ENCODE data around the gene PLEKHM3.

The PLEKHM3 gene

DNA sequence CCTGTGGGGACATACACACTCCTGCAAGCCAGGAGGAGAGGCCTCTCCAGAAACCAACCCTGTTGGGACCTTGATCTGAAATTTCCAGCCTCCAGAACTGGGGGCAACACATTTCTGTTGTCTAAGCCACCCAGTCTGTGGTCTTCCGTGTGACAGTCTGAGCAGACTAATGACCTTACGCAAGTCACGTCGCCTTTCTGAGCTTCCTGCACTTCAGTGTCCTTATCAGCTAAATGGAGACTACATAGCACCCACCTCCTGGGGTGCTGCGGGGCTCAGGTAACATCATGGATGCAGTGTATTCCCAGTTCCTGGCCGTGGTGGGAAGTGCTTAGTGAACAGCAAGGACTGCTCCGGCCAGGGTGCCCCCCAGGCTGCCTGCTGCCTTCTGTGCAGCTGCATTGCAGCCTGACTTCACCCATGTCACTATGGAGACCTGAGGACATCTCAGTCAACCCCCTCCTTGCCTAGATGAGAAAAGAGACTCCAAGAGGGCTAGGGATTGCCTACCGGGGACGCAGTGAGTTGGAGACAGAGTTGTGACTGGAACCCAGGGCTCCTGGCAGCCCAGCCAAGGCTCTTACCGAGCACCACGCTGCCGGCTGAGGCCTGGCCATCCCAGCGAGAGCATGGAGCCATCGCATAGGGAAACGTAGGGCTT is 194.4 kb downstream of the PLEKHM3 start:
- in situ Hi-C loops (cut with HindIII; ENCODE audit: low pct_ligation_motif_present, low sequenced_read_pairs): no loop called here
- H3K36me3 ChIP-seq (replicated peaks): no peaks in the 10 kb centered on the region
- H3K4me3 ChIP-seq (ENCODE audit: low read depth, low read length): no peak overlapping the region
- H3K27me3 ChIP-seq (replicated peaks): no peaks in the 10 kb centered on the region
- TF ChIP-seq, protein P1, sequence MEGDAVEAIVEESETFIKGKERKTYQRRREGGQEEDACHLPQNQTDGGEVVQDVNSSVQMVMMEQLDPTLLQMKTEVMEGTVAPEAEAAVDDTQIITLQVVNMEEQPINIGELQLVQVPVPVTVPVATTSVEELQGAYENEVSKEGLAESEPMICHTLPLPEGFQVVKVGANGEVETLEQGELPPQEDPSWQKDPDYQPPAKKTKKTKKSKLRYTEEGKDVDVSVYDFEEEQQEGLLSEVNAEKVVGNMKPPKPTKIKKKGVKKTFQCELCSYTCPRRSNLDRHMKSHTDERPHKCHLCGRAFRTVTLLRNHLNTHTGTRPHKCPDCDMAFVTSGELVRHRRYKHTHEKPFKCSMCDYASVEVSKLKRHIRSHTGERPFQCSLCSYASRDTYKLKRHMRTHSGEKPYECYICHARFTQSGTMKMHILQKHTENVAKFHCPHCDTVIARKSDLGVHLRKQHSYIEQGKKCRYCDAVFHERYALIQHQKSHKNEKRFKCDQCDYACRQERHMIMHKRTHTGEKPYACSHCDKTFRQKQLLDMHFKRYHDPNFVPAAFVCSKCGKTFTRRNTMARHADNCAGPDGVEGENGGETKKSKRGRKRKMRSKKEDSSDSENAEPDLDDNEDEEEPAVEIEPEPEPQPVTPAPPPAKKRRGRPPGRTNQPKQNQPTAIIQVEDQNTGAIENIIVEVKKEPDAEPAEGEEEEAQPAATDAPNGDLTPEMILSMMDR (IDR thresholded peaks at IDR 0.05; ENCODE audit: low read depth, low read length, missing control alignments): no peak
- no peak for DNase-seq
- H3K27ac ChIP-seq: no peak overlapping the region

DNA sequence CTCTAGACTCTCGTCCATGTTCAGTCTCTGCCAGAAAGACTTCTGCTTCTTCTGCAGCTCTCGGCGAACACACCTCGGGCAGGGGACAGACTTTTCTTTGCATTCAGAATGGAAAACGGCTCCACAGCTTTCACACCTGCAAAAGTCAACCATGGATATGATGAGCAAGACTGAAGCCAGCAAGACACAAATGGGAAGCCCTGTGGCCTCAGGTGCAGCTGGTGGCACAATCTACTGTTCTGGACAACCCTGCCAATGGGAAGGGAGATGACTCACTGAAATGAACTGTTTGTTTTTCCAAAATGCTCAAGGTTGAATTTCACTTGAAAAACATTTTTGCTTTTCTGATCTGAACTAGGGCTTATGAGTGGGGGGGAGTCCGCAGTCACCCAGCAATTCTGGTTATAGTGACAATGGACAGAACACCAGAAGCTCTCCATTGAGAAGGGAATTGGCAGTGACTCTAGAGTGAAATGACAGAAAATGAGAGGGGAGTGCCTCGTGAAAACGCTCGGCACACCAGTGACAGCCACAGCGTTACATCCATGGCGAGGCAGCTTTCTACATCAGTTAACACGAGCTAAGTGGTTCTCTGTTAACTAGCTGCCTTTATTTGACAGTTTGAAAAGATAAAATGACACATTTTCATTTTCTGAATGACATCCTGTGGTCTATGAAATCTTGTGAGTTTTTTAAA is 196.8 kb downstream of the PLEKHM3 start:
- no peaks in the 10 kb centered on the region for H3K27me3 ChIP-seq (replicated peaks)
- in situ Hi-C loops (cut with HindIII; ENCODE audit: low pct_ligation_motif_present, low sequenced_read_pairs): no loop called here
- no peak overlapping the region for H3K4me3 ChIP-seq (ENCODE audit: low read depth, low read length)
- no peaks in the 10 kb centered on the region for H3K36me3 ChIP-seq (replicated peaks)
- no peak for DNase-seq
- TF ChIP-seq, protein P1 (IDR thresholded peaks at IDR 0.05; ENCODE audit: low read depth, low read length, missing control alignments): no peak
- H3K27ac ChIP-seq: no peak overlapping the region

DNA sequence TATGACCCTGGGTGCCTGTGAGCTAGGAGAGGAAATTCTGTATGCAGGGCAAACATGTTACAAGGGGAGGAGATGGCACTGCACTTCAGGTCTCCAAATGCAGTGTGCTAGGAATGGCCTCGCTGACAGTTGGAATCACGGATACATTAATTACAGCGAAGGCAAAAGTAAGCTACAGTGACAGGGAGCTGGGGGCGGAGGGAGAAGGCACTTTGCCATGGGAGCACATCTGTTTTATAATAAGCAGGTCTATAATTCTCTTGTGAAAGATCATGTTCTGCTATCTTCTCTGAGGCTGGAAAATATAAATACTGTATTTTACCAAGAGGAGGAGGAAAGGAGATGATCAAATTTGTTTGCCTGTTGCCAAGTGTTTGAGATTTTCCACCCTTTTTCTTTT is 199.3 kb downstream of the PLEKHM3 start:
- H3K36me3 ChIP-seq (replicated peaks): no peaks in the 10 kb centered on the region
- DNase-seq: no peak
- TF ChIP-seq, protein P1 (IDR thresholded peaks at IDR 0.05; ENCODE audit: low read depth, low read length, missing control alignments): no peak
- in situ Hi-C loops (cut with HindIII; ENCODE audit: low pct_ligation_motif_present, low sequenced_read_pairs): no loop called here
- no peak overlapping the region for H3K4me3 ChIP-seq (ENCODE audit: low read depth, low read length)
- H3K27me3 ChIP-seq (replicated peaks): no peaks in the 10 kb centered on the region
- no peak overlapping the region for H3K27ac ChIP-seq

DNA sequence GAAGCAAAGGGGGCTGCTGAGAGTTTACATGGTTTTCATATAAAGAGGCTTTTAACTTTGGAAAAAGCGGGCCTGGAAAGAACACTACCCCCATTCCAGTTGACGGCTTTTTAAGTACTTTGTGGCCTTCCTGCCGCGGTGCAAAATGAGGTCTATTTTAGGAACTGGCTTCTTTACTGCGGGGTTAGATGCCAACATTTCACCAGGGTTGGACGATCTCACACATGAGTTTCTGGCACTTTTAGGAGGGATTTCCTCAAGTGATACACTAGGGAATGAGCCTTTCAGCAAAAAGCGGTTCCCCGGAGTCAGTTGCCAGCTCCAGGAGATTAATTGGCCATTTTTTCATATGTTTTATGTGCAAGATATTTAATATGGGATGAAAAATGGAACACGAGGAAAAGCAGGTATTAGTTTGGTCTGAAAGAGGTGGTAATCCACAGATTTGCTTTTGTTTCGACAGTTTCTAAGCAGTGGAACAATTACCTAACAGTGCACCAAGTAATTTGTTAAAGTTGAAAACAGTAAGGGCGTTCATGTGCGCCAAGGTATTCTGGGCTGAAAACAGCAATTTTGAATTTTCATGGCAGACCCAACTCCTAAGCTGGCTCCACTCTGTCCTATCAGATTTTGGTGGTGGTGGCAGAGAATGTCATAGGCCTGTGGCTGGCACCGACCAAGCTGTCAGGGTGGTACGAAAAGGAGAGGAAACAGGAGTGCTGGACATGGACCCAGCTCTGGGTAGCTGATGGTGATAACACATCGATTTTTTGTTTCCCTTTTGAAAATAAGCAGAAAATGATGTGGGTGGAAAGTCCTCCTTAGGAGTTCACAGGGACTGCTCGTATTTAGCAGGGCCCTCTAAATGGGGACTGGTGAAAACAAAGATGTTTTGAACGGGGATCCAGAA is 200.0 kb downstream of the PLEKHM3 start:
- DNase-seq: no peak
- Histone ChIP-seq H3K27me3 (replicated peaks) (no peaks in the 10 kb centered on the region), H3K36me3 (replicated peaks) (no peaks in the 10 kb centered on the region), H3K4me3 (ENCODE audit: low read depth, low read length) (no peak overlapping the region), H3K27ac (no peak overlapping the region)
- in situ Hi-C loops (cut with HindIII; ENCODE audit: low pct_ligation_motif_present, low sequenced_read_pairs): no loop called here
- TF ChIP-seq, protein P1 (IDR thresholded peaks at IDR 0.05; ENCODE audit: low read depth, low read length, missing control alignments): no peak

DNA sequence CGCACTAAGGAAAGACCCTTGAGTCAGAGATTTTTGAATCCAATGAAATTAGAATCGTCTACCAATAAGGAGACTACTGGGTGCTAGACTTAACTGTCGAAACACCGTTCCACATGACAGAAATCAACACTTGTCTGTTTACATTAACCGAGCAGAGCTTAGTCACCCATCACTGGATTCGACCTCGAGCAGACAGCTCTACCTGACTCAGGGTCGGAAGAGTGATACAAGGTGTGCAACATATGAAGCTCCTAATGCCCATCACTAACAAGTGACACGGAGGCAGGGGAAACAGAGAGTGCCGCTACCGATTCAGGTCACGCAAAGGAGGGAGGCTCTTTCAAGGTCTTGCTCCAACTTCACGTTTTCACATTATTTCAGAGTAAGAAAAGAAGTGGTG is 201.5 kb downstream of the PLEKHM3 start:
- H3K36me3 ChIP-seq (replicated peaks): no peaks in the 10 kb centered on the region
- no peak overlapping the region for H3K27ac ChIP-seq
- in situ Hi-C loops (cut with HindIII; ENCODE audit: low pct_ligation_motif_present, low sequenced_read_pairs): no loop called here
- H3K4me3 ChIP-seq (ENCODE audit: low read depth, low read length): no peak overlapping the region
- no peaks in the 10 kb centered on the region for H3K27me3 ChIP-seq (replicated peaks)
- TF ChIP-seq, protein P1 (IDR thresholded peaks at IDR 0.05; ENCODE audit: low read depth, low read length, missing control alignments): no peak
- DNase-seq: no peak

Data from brain microvascular endothelial cell (primary cell).